ENCODE results near the gene TACSTD2.
"Not testable (repeated sequence)": the region's sequence is repeated elsewhere in the genome, so short reads cannot be mapped to it uniquely, and the experiment has no call there.

Gene TACSTD2

GRCh38 chr1:58546520-58547308 is 30.3 kb downstream of the TACSTD2 start, which contains the start of gene OMA1:
Gene OMA1 (minus strand): TSS chr1:58546726. CDS start chr1:58539294, 7,432 bp downstream.
- peak within 1 kb of the TSS; percentile 98 for H3K27ac ChIP-seq (ENCODE audit: low read depth, low read length)
- peaks cover 9% of the 10 kb centered on the region for H3K4me1 ChIP-seq (ENCODE audit: control insufficient read depth, insufficient read depth, low read length)
- H3K4me3 ChIP-seq (ENCODE audit: low read length), result peak within 1 kb of the TSS; percentile 83
- H3K9ac ChIP-seq (ENCODE audit: low read length), result peak within 1 kb of the TSS; percentile 82
- H3K27me3 ChIP-seq (ENCODE audit: control insufficient read depth, insufficient read depth, low read length), result no peaks in the 10 kb centered on the region
- no peaks in the 10 kb centered on the region for H3K36me3 ChIP-seq (ENCODE audit: control insufficient read depth, insufficient read depth, low read length)

GRCh38 chr1:58545591-58546519 is 31.2 kb downstream of the TACSTD2 start:
- peaks cover 9% of the 10 kb centered on the region for H3K4me1 ChIP-seq (ENCODE audit: control insufficient read depth, insufficient read depth, low read length)
- H3K4me3 ChIP-seq (ENCODE audit: low read length), result peak overlapping the region; percentile 83
- peak overlapping the region; percentile 82 for H3K9ac ChIP-seq (ENCODE audit: low read length)
- peak overlapping the region; percentile 98 for H3K27ac ChIP-seq (ENCODE audit: low read depth, low read length)
- no peaks in the 10 kb centered on the region for H3K27me3 ChIP-seq (ENCODE audit: control insufficient read depth, insufficient read depth, low read length)
- no peaks in the 10 kb centered on the region for H3K36me3 ChIP-seq (ENCODE audit: control insufficient read depth, insufficient read depth, low read length)

- Histone ChIP-seq H3K27me3 (ENCODE audit: control insufficient read depth, insufficient read depth, low read length) (no peaks in the 10 kb centered on the region), H3K36me3 (ENCODE audit: control insufficient read depth, insufficient read depth, low read length) (no peaks in the 10 kb centered on the region), H3K4me1 (ENCODE audit: control insufficient read depth, insufficient read depth, low read length) (peaks cover 9% of the 10 kb centered on the region), H3K4me3 (ENCODE audit: low read length) (no peak overlapping the region), H3K27ac (ENCODE audit: low read depth, low read length) (no peak overlapping the region), H3K9ac (ENCODE audit: low read length) (no peak overlapping the region)
Measured at GRCh38 chr1:58543260-58543659, 33.8 kb downstream of the TACSTD2 start.

GRCh38 chr1:58539553-58539952 is 37.5 kb downstream of the TACSTD2 start:
- Histone ChIP-seq H3K4me3 (ENCODE audit: low read length) (no peak overlapping the region), H3K36me3 (ENCODE audit: control insufficient read depth, insufficient read depth, low read length) (no peaks in the 10 kb centered on the region), H3K27ac (ENCODE audit: low read depth, low read length) (no peak overlapping the region), H3K4me1 (ENCODE audit: control insufficient read depth, insufficient read depth, low read length) (no peaks in the 10 kb centered on the region), H3K27me3 (ENCODE audit: control insufficient read depth, insufficient read depth, low read length) (no peaks in the 10 kb centered on the region), H3K9ac (ENCODE audit: low read length) (no peak overlapping the region)

- Histone ChIP-seq H3K4me1 (ENCODE audit: control insufficient read depth, insufficient read depth, low read length) (no peaks in the 10 kb centered on the region), H3K27ac (ENCODE audit: low read depth, low read length) (no peak overlapping the region), H3K9ac (ENCODE audit: low read length) (no peak overlapping the region), H3K4me3 (ENCODE audit: low read length) (no peak overlapping the region), H3K36me3 (ENCODE audit: control insufficient read depth, insufficient read depth, low read length) (no peaks in the 10 kb centered on the region), H3K27me3 (ENCODE audit: control insufficient read depth, insufficient read depth, low read length) (no peaks in the 10 kb centered on the region)
Measured at GRCh38 chr1:58538821-58539220, 38.2 kb downstream of the TACSTD2 start.

GRCh38 chr1:58531842-58532241 is 45.2 kb downstream of the TACSTD2 start:
- H3K4me3 ChIP-seq (ENCODE audit: low read length); H3K27me3 ChIP-seq (ENCODE audit: control insufficient read depth, insufficient read depth, low read length); H3K36me3 ChIP-seq (ENCODE audit: control insufficient read depth, insufficient read depth, low read length); H3K9ac ChIP-seq (ENCODE audit: low read length); H3K4me1 ChIP-seq (ENCODE audit: control insufficient read depth, insufficient read depth, low read length); H3K27ac ChIP-seq (ENCODE audit: low read depth, low read length): not testable (repeated sequence)

GRCh38 chr1:58529284-58529683 is 47.8 kb downstream of the TACSTD2 start:
- Histone ChIP-seq H3K27me3 (ENCODE audit: control insufficient read depth, insufficient read depth, low read length) (no peaks in the 10 kb centered on the region), H3K4me3 (ENCODE audit: low read length) (no peak overlapping the region), H3K4me1 (ENCODE audit: control insufficient read depth, insufficient read depth, low read length) (no peaks in the 10 kb centered on the region), H3K27ac (ENCODE audit: low read depth, low read length) (no peak overlapping the region), H3K9ac (ENCODE audit: low read length) (no peak overlapping the region), H3K36me3 (ENCODE audit: control insufficient read depth, insufficient read depth, low read length) (peaks cover 6% of the 10 kb centered on the region)

GRCh38 chr1:58528518-58528917 is 48.5 kb downstream of the TACSTD2 start:
- Histone ChIP-seq H3K27me3 (ENCODE audit: control insufficient read depth, insufficient read depth, low read length) (no peaks in the 10 kb centered on the region), H3K27ac (ENCODE audit: low read depth, low read length) (no peak overlapping the region), H3K4me3 (ENCODE audit: low read length) (no peak overlapping the region), H3K9ac (ENCODE audit: low read length) (no peak overlapping the region), H3K36me3 (ENCODE audit: control insufficient read depth, insufficient read depth, low read length) (peaks cover 6% of the 10 kb centered on the region), H3K4me1 (ENCODE audit: control insufficient read depth, insufficient read depth, low read length) (no peaks in the 10 kb centered on the region)

Measured in rectal smooth muscle tissue (tissue), 1 donor.